ENCODE data around the gene FOXR1. TPM values are rescaled to one million over a fixed set of nuclear protein-coding genes. Genes with fewer than 3 reads are reported as not detected.
"Not testable (repeated sequence)": the region's sequence is repeated elsewhere in the genome, so short reads cannot be mapped to it uniquely, and the experiment has no call there.

Gene FOXR1
- total and polyA plus RNA-seq, 8 donors, result not detected

- Histone ChIP-seq H3K4me1 (no peaks in the 10 kb centered on the region), H3K4me3 (no peak overlapping the region), H3K27me3 (no peaks in the 10 kb centered on the region), H3K27ac (no peak overlapping the region), H3K36me3 (no peaks in the 10 kb centered on the region), H3K9me3 (no peaks in the 10 kb centered on the region)
- FAIRE-seq (no peak), ATAC-seq (no peak), DNase-seq (no peak)
- WGBS, 2 donors, result 74 to 80% methylated on average over 11 of the region's 11 CpGs
- intact Hi-C loops (cut with DNase I), result loop anchor here in 2 of 3 donors (5.0 to 10.0 kb wide), 3 partner anchors 50 to 265 kb away; no protein-coding TSS in a partner anchor
- no peak for TF ChIP-seq CTCF (IDR thresholded peaks at IDR 0.05)
Measured at GRCh38 chr11:118957549-118957948, 14.0 kb upstream of the FOXR1 start.

- H3K4me1 ChIP-seq, result no peaks in the 10 kb centered on the region
- no peak overlapping the region for H3K4me3 ChIP-seq
- no peaks in the 10 kb centered on the region for H3K9me3 ChIP-seq
- FAIRE-seq, result no peak
- no peak for ATAC-seq
- TF ChIP-seq CTCF (IDR thresholded peaks at IDR 0.05), result no peak
- H3K27ac ChIP-seq, result no peak overlapping the region
- H3K36me3 ChIP-seq, result no peaks in the 10 kb centered on the region
- 84 to 92% methylated on average over 8 of the region's 8 CpGs for WGBS, 2 donors
- intact Hi-C loops (cut with DNase I), result loop anchor here in 2 of 3 donors (5.0 to 10.0 kb wide), 3 partner anchors 51 to 266 kb away; no protein-coding TSS in a partner anchor
- H3K27me3 ChIP-seq, result no peaks in the 10 kb centered on the region
- DNase-seq, result no peak
Measured at GRCh38 chr11:118957968-118958367, 13.6 kb upstream of the FOXR1 start.

GRCh38 chr11:118958577-118958976 is 13.0 kb upstream of the FOXR1 start:
- intact Hi-C loops (cut with DNase I), result loop anchor here in 2 of 3 donors (5.0 to 10.0 kb wide), 3 partner anchors 51 to 266 kb away; no protein-coding TSS in a partner anchor
- no peak for DNase-seq
- no peak for ATAC-seq

GRCh38 chr11:118961189-118961588 is 10.4 kb upstream of the FOXR1 start:
- no peak overlapping the region for H3K4me3 ChIP-seq
- H3K27me3 ChIP-seq, result no peaks in the 10 kb centered on the region
- 75 to 81% methylated on average over 4 to 5 of the region's 5 CpGs for WGBS, 2 donors
- FAIRE-seq (no peak), ATAC-seq (no peak), DNase-seq (no peak)
- no peak overlapping the region for H3K27ac ChIP-seq
- no peak for TF ChIP-seq CTCF (IDR thresholded peaks at IDR 0.05)
- intact Hi-C loops (cut with DNase I), result no loop called here
- no peaks in the 10 kb centered on the region for H3K4me1 ChIP-seq
- H3K9me3 ChIP-seq, result no peaks in the 10 kb centered on the region
- H3K36me3 ChIP-seq, result no peaks in the 10 kb centered on the region

More at GRCh38 chr11:118958577-118958976, 13.0 kb upstream of the FOXR1 start:
- H3K36me3 ChIP-seq, result no peaks in the 10 kb centered on the region
- no peak for FAIRE-seq
- H3K27me3 ChIP-seq, result no peaks in the 10 kb centered on the region
- H3K4me3 ChIP-seq, result no peak overlapping the region
- no peaks in the 10 kb centered on the region for H3K9me3 ChIP-seq
- no peak overlapping the region for H3K27ac ChIP-seq
- no peak for TF ChIP-seq CTCF (IDR thresholded peaks at IDR 0.05)
- no peaks in the 10 kb centered on the region for H3K4me1 ChIP-seq
- 66 to 68% methylated on average over 2 of the region's 2 CpGs for WGBS, 2 donors

GRCh38 chr11:118961591-118961990 is 10.0 kb upstream of the FOXR1 start:
- intact Hi-C loops (cut with DNase I), result no loop called here
- no peak for FAIRE-seq
- ATAC-seq, result no peak
- TF ChIP-seq CTCF (IDR thresholded peaks at IDR 0.05), result no peak
- Histone ChIP-seq H3K27me3 (no peaks in the 10 kb centered on the region), H3K9me3 (no peaks in the 10 kb centered on the region), H3K27ac (no peak overlapping the region), H3K4me3 (no peak overlapping the region), H3K36me3 (no peaks in the 10 kb centered on the region), H3K4me1 (no peaks in the 10 kb centered on the region)
- no peak for DNase-seq
- 56 to 58% methylated on average over 11 of the region's 11 CpGs for WGBS, 2 donors

GRCh38 chr11:118969508-118969907 is 2.1 kb upstream of the FOXR1 start:
- H3K27ac ChIP-seq; intact Hi-C loops (cut with DNase I); DNase-seq; H3K4me1 ChIP-seq; H3K36me3 ChIP-seq; ATAC-seq; FAIRE-seq; H3K4me3 ChIP-seq; H3K27me3 ChIP-seq; H3K9me3 ChIP-seq: not testable (repeated sequence)
- 94 to 98% methylated on average over 2 of the region's 2 CpGs for whole genome bisulfite sequencing, 2 donors

All from pancreas (tissue), 10 donors.